Activated CD8-positive, alpha-beta T cell treated with anti-CD3 and anti-CD28 coated beads, Interleukin-2, amount 10 ng/mL, durations not matched to agents 7 days and 5 days (primary cell): Measurements from ENCODE around the gene MRPL28. TPM values are rescaled to one million over a fixed set of nuclear protein-coding genes. Genes with fewer than 3 reads are reported as not detected.

Experiments
- ATAC-seq: fragments of 150-1000 bp; cut with Tn5 transposase; one replicate; pipeline ENCODE4 v1.10.0; 2021; ENCODE audit warnings: moderate library complexity
- CTCF ChIA-PET: fragments of 350-600 bp; sonication (Branson Sonifier 250); formaldehyde crosslinking; loops from one replicate; lab custom pipeline; 2021; ENCODE audit warnings: antibody characterized with exemption; lab: Charles Lee
- POLR2A ChIA-PET: fragments of 350-600 bp; sonication (Branson Sonifier 250); formaldehyde crosslinking; loops from one replicate; lab custom pipeline; 2021; ENCODE audit warnings: antibody characterized with exemption; lab: Charles Lee
- DNase-seq: peaks from one replicate; pipeline ENCODE4 v3.0.0-alpha.2; 2020
- H3K27ac Mint-ChIP-seq: one replicate; pipeline ENCODE4 v1.8.0; 2021; ENCODE audit warnings: mild to moderate bottlenecking, mixed read lengths
- H3K27me3 Mint-ChIP-seq: one replicate; pipeline ENCODE4 v1.8.0; 2021; ENCODE audit warnings: low read depth, mixed read lengths
- H3K36me3 Mint-ChIP-seq: one replicate; pipeline ENCODE4 v1.8.0; 2021; ENCODE audit warnings: low read depth, mixed read lengths
- H3K4me1 Mint-ChIP-seq: one replicate; pipeline ENCODE4 v1.8.0; 2021; ENCODE audit warnings: low read depth, mixed read lengths
- H3K4me3 Mint-ChIP-seq: one replicate; pipeline ENCODE4 v1.8.0; 2021; ENCODE audit warnings: mild to moderate bottlenecking, mixed read lengths
- H3K9me3 Mint-ChIP-seq: one replicate; pipeline ENCODE4 v1.8.0; 2022; ENCODE audit warnings: mixed read lengths; ENCODE audit not compliant: insufficient read depth
- total RNA-seq, 2 experiments: library from RNA; stranded (reverse); gene quantifications; one replicate each; pipeline ENCODE4 v1.2.3, GENCODE V29; 2021

The MRPL28 gene
- total RNA-seq, 2 experiments from 2014 or later: 95.3 to 95.8 TPM

- no peaks in the 10 kb centered on the region for H3K9me3 Mint-ChIP-seq
- H3K27me3 Mint-ChIP-seq: no peaks in the 10 kb centered on the region
- CTCF ChIA-PET: interaction anchor here (0.7 to 2.9 kb wide), 19 partner anchors 9 to 297 kb away, joined by 3 to 37 read pairs (median 4); partner anchors contain the start of genes LUC7L, MRPL28 and PGAP6
- peaks cover 5% of the 10 kb centered on the region for H3K36me3 Mint-ChIP-seq
- DNase-seq (peak; percentile 82), ATAC-seq (peak; percentile 88)
- peaks cover 6% of the 10 kb centered on the region for H3K4me1 Mint-ChIP-seq
- no peak overlapping the region for H3K27ac Mint-ChIP-seq
- POLR2A ChIA-PET: interaction anchor here (0.8 kb wide), 1 partner anchor 9 kb away, joined by 3 read pairs; no protein-coding TSS in a partner anchor
- no peak overlapping the region for H3K4me3 Mint-ChIP-seq
Observed at GRCh38 chr16:361872-362701, 8.3 kb downstream of the MRPL28 start.

- ChIA-PET CTCF (interaction anchor here (0.7 to 2.9 kb wide), 11 partner anchors 8 to 296 kb away, joined by 3 to 37 read pairs (median 8); partner anchors contain the start of genes LUC7L and MRPL28), POLR2A (interaction anchor here (0.8 kb wide), 1 partner anchor 9 kb away, joined by 3 read pairs; no protein-coding TSS in a partner anchor)
- no peaks in the 10 kb centered on the region for H3K27me3 Mint-ChIP-seq
- H3K4me3 Mint-ChIP-seq: no peak overlapping the region
- no peak for ATAC-seq
- no peaks in the 10 kb centered on the region for H3K36me3 Mint-ChIP-seq
- H3K27ac Mint-ChIP-seq: no peak overlapping the region
- DNase-seq: no peak
- peaks cover 6% of the 10 kb centered on the region for H3K4me1 Mint-ChIP-seq
- H3K9me3 Mint-ChIP-seq: no peaks in the 10 kb centered on the region
Observed at GRCh38 chr16:361341-361871, 8.9 kb downstream of the MRPL28 start.

GRCh38 chr16:360698-361336, 9.5 kb downstream of the MRPL28 start:
- Mint-ChIP-seq H3K36me3 (no peaks in the 10 kb centered on the region), H3K27ac (no peak overlapping the region), H3K4me1 (peaks cover 6% of the 10 kb centered on the region), H3K4me3 (no peak overlapping the region), H3K27me3 (no peaks in the 10 kb centered on the region), H3K9me3 (no peaks in the 10 kb centered on the region)
- no peak for ATAC-seq
- DNase-seq: no peak
- ChIA-PET CTCF (interaction anchor here (1.0 to 2.9 kb wide), 6 partner anchors 11 to 291 kb away, joined by 3 to 37 read pairs (median 16); partner anchors contain the start of gene MRPL28), POLR2A (no interaction called here)

- Mint-ChIP-seq H3K4me3 (no peak overlapping the region), H3K27me3 (no peaks in the 10 kb centered on the region), H3K36me3 (no peaks in the 10 kb centered on the region), H3K4me1 (peaks cover 12% of the 10 kb centered on the region), H3K9me3 (no peaks in the 10 kb centered on the region), H3K27ac (no peak overlapping the region)
- ATAC-seq (no peak), DNase-seq (no peak)
- CTCF ChIA-PET: no interaction called here
- POLR2A ChIA-PET: no interaction called here
Observed at GRCh38 chr16:359871-360697, 10.3 kb downstream of the MRPL28 start.

- H3K36me3 Mint-ChIP-seq: no peaks in the 10 kb centered on the region
- no peaks in the 10 kb centered on the region for H3K9me3 Mint-ChIP-seq
- H3K4me3 Mint-ChIP-seq: no peak overlapping the region
- no peak for ATAC-seq
- H3K27me3 Mint-ChIP-seq: no peaks in the 10 kb centered on the region
- H3K4me1 Mint-ChIP-seq: peaks cover 20% of the 10 kb centered on the region
- H3K27ac Mint-ChIP-seq: no peak overlapping the region
- DNase-seq: no peak
- ChIA-PET CTCF (no interaction called here), POLR2A (no interaction called here)
Observed at GRCh38 chr16:359067-359763, 11.1 kb downstream of the MRPL28 start.

- Mint-ChIP-seq H3K9me3 (no peaks in the 10 kb centered on the region), H3K27me3 (no peaks in the 10 kb centered on the region), H3K4me3 (no peak overlapping the region), H3K27ac (no peak overlapping the region), H3K36me3 (no peaks in the 10 kb centered on the region), H3K4me1 (peaks cover 20% of the 10 kb centered on the region)
- DNase-seq: no peak
- no peak for ATAC-seq
- ChIA-PET POLR2A (no interaction called here), CTCF (no interaction called here)
Observed at GRCh38 chr16:356741-357140, 13.6 kb downstream of the MRPL28 start.

GRCh38 chr16:354971-355461, 15.3 kb downstream of the MRPL28 start:
- Mint-ChIP-seq H3K4me1 (peaks cover 33% of the 10 kb centered on the region), H3K27me3 (no peaks in the 10 kb centered on the region), H3K36me3 (peaks cover 7% of the 10 kb centered on the region), H3K27ac (peak overlapping the region; percentile 76), H3K4me3 (peak overlapping the region; percentile 67), H3K9me3 (no peaks in the 10 kb centered on the region)
- ChIA-PET POLR2A (no interaction called here), CTCF (interaction anchor here (0.9 to 1.6 kb wide), 2 partner anchors 16 to 238 kb away, joined by 4 read pairs; partner anchors contain the start of gene MRPL28)
- ATAC-seq (no peak), DNase-seq (peak; percentile 74)

- H3K36me3 Mint-ChIP-seq: peaks cover 11% of the 10 kb centered on the region
- POLR2A ChIA-PET: no interaction called here
- H3K4me1 Mint-ChIP-seq: peaks cover 39% of the 10 kb centered on the region
- H3K4me3 Mint-ChIP-seq: peak overlapping the region; percentile 67
- H3K27me3 Mint-ChIP-seq: no peaks in the 10 kb centered on the region
- DNase-seq: no peak
- peak overlapping the region; percentile 77 for H3K27ac Mint-ChIP-seq
- H3K9me3 Mint-ChIP-seq: no peaks in the 10 kb centered on the region
- CTCF ChIA-PET: interaction anchor here (0.9 to 1.6 kb wide), 2 partner anchors 16 to 237 kb away, joined by 4 read pairs; partner anchors contain the start of gene MRPL28
- no peak for ATAC-seq
Observed at GRCh38 chr16:354291-354881, 16.0 kb downstream of the MRPL28 start.

GRCh38 chr16:353404-354290, 16.7 kb downstream of the MRPL28 start:
- POLR2A ChIA-PET: no interaction called here
- CTCF ChIA-PET: interaction anchor here (0.6 to 1.6 kb wide), 4 partner anchors 8 to 236 kb away, joined by 3 to 5 read pairs (median 4); no protein-coding TSS in a partner anchor
- Mint-ChIP-seq H3K4me3 (peak overlapping the region; percentile 67), H3K9me3 (no peaks in the 10 kb centered on the region), H3K27me3 (no peaks in the 10 kb centered on the region), H3K36me3 (peaks cover 12% of the 10 kb centered on the region), H3K4me1 (peaks cover 44% of the 10 kb centered on the region), H3K27ac (peak overlapping the region; percentile 77)
- DNase-seq: peak; percentile 32
- no peak for ATAC-seq
